CD4-positive, CD25-positive, alpha-beta regulatory T cell (primary cell): ENCODE measurements around the gene ZAR1. TPM values are rescaled to one million over a fixed set of nuclear protein-coding genes. Genes with fewer than 3 reads are reported as not detected.

ENCODE experiments used
- ATAC-seq, 2 donors: fragments of 150-1000 bp; cut with Tn5 transposase; one replicate each; pipeline ENCODE4 v1.10.0; 2021; ENCODE audit warnings: low read depth in 2 of 2, moderate number of reproducible peaks in 2 of 2, moderate library complexity in 1 of 2
- DNase-seq, 3 donors: peaks; one replicate each; pipeline versions ENCODE4 v3.0.0 to v3.0.0-alpha.2; 2012 to 2022; ENCODE audit warnings: mixed read lengths in 1 of 3
- H3K27ac ChIP-seq: one replicate; pipeline ENCODE4 v1.7.0; 2013; ENCODE audit warnings: mild to moderate bottlenecking, low read length; ENCODE audit not compliant: insufficient read depth, poor library complexity, severe bottlenecking
- H3K27me3 ChIP-seq: one replicate; pipeline ENCODE4 v1.7.0; 2013; ENCODE audit warnings: low read length; ENCODE audit not compliant: control insufficient read depth, insufficient read depth
- H3K36me3 ChIP-seq: one replicate; pipeline ENCODE4 v1.7.0; 2013; ENCODE audit warnings: mild to moderate bottlenecking, low read length, moderate library complexity; ENCODE audit not compliant: control insufficient read depth, insufficient read depth
- H3K4me1 ChIP-seq: 2 replicates; pipeline ENCODE4 v1.7.0; 2013; ENCODE audit warnings: mild to moderate bottlenecking, low read length; ENCODE audit not compliant: insufficient read depth, control insufficient read depth, poor library complexity, severe bottlenecking
- H3K4me3 ChIP-seq: one replicate; pipeline ENCODE4 v1.7.0; 2013; ENCODE audit warnings: low read depth, mild to moderate bottlenecking, low read length, moderate library complexity
- H3K9me3 ChIP-seq, 2 experiments: 1 replicate in 1 of 2; 2 replicates in 1 of 2; pipeline ENCODE4 v1.7.0; 2013; ENCODE audit warnings: low read length in 2 of 2, mild to moderate bottlenecking in 1 of 2, moderate library complexity in 1 of 2; ENCODE audit not compliant: control insufficient read depth in 2 of 2
- H3K27ac Mint-ChIP-seq, 3 donors: one replicate each; pipeline ENCODE4 v1.8.0; 2020 to 2022; ENCODE audit warnings: mild to moderate bottlenecking in 3 of 3, mixed read lengths in 3 of 3, moderate library complexity in 2 of 3
- H3K27me3 Mint-ChIP-seq: one replicate; pipeline ENCODE4 v1.8.0; 2022; ENCODE audit warnings: mild to moderate bottlenecking, mixed read lengths
- H3K36me3 Mint-ChIP-seq: one replicate; pipeline ENCODE4 v1.8.0; 2020; ENCODE audit warnings: mixed read lengths
- H3K4me1 Mint-ChIP-seq, 4 donors: one replicate each; pipeline ENCODE4 v1.8.0; 2020 to 2022; ENCODE audit warnings: mixed read lengths in 4 of 4, mild to moderate bottlenecking in 1 of 4
- H3K4me3 Mint-ChIP-seq, 4 donors: one replicate each; pipeline ENCODE4 v1.8.0; 2020 to 2022; ENCODE audit warnings: mild to moderate bottlenecking in 4 of 4, mixed read lengths in 4 of 4, moderate library complexity in 3 of 4
- H3K9me3 Mint-ChIP-seq, 7 donors: one replicate each; pipeline ENCODE4 v1.8.0; 2020 to 2022; ENCODE audit warnings: mixed read lengths in 7 of 7, mild to moderate bottlenecking in 3 of 7, moderate library complexity in 2 of 7
- polyA plus RNA-seq, 4 donors: library from polyadenylated mRNA; unstranded; fragments of 300-500 nt; fragmentation: Illumina TruSeq; gene quantifications; one replicate each; pipeline ENCODE4 v1.2.3, GENCODE V29; 2021
- total RNA-seq: library from RNA; stranded (reverse); gene quantifications from one replicate; pipeline ENCODE4 v1.2.3, GENCODE V29; 2022

The ZAR1 gene
- total and polyA plus RNA-seq, 5 donors from 2014 or later = not detected

DNA sequence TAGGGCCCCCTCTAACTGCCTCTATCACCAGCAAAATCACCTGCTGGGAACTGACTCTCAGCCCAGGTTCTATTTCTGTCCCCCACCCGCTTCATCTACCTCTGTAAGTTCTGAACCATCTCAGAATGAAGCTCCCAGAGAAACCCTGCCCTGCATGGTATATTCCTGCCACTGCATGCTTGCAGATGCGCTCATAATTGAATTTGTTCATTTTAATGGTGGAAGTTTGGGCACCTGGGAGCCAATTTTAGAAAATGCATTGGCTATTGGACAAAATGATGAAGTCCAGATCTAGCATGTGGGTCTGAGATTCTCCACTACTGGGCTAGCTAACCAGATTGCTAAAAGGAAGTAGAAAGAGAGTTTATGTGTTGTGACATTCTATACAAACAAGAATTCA, 35.5 kb upstream of the ZAR1 start:
- Histone ChIP-seq H3K9me3 (no peaks in the 10 kb centered on the region), H3K4me1 (no peaks in the 10 kb centered on the region), H3K27me3 (peaks cover 6% of the 10 kb centered on the region), H3K36me3 (no peaks in the 10 kb centered on the region), H3K4me3 (no peak overlapping the region), H3K27ac (no peak overlapping the region)
- Mint-ChIP-seq H3K4me1 (no peaks in the 10 kb centered on the region), H3K36me3 (no peaks in the 10 kb centered on the region), H3K9me3 (peaks cover 0 to 5% (median 0%) of the 10 kb centered on the region in 7 donors), H3K27ac (no peak overlapping the region), H3K27me3 (peaks cover 29% of the 10 kb centered on the region), H3K4me3 (no peak overlapping the region)
- no peak for DNase-seq
- no peak for ATAC-seq

DNA sequence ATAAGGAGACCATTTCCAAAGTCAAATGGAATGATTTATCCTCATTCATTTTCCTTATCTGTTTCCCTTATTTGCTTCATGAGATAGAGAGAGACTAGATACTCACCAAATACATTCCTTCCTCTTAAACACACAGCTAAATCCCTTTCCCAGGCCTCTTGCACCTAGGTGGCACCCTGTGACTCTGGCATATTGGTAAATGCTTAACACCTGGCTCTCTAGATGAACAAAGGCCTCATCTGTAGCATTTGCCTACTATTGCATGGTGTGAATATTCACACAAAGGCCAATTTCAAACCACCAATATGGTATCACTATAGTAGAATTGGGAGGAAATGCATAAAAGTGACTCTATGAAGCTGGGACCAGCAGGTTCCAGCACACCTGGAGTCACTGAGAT, 29.1 kb upstream of the ZAR1 start:
- no peak overlapping the region for H3K4me3 ChIP-seq
- Mint-ChIP-seq H3K27ac (no peak overlapping the region), H3K4me1 (no peaks in the 10 kb centered on the region), H3K4me3 (no peak overlapping the region), H3K27me3 (peaks cover 13% of the 10 kb centered on the region), H3K36me3 (no peaks in the 10 kb centered on the region), H3K9me3 (peaks cover 0 to 12% (median 2%) of the 10 kb centered on the region in 7 donors)
- ATAC-seq (no peak), DNase-seq (no peak)
- peaks cover 2% of the 10 kb centered on the region for H3K27me3 ChIP-seq
- H3K27ac ChIP-seq = no peak overlapping the region
- H3K9me3 ChIP-seq = no peaks in the 10 kb centered on the region
- H3K4me1 ChIP-seq = no peaks in the 10 kb centered on the region
- no peaks in the 10 kb centered on the region for H3K36me3 ChIP-seq

DNA sequence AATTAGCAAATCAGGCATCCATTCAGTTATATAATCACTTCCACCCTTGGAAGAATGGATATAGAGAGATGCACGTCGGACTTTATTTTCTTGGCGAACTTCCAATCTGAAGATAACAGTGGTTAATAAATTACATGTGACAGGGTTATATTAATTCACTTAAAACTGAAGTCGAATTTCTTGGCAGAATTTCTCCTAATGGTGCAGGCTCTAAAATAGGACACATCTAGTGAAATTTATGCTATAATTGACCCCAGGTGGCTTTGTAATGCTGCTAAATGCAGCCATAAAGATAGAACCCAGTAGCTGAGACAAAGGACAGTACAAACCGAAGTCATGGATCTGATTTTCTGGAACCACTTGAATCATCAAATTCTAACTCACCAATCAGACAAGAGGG, 27.7 kb upstream of the ZAR1 start:
- Mint-ChIP-seq H3K36me3 (no peaks in the 10 kb centered on the region), H3K9me3 (peaks cover 0 to 8% (median 2%) of the 10 kb centered on the region in 7 donors), H3K4me3 (no peak overlapping the region), H3K27ac (no peak overlapping the region), H3K27me3 (peaks cover 4% of the 10 kb centered on the region), H3K4me1 (no peaks in the 10 kb centered on the region)
- Histone ChIP-seq H3K9me3 (no peaks in the 10 kb centered on the region), H3K27me3 (peaks cover 2% of the 10 kb centered on the region), H3K4me3 (no peak overlapping the region), H3K27ac (no peak overlapping the region), H3K4me1 (no peaks in the 10 kb centered on the region), H3K36me3 (no peaks in the 10 kb centered on the region)
- no peak for DNase-seq
- no peak for ATAC-seq

DNA sequence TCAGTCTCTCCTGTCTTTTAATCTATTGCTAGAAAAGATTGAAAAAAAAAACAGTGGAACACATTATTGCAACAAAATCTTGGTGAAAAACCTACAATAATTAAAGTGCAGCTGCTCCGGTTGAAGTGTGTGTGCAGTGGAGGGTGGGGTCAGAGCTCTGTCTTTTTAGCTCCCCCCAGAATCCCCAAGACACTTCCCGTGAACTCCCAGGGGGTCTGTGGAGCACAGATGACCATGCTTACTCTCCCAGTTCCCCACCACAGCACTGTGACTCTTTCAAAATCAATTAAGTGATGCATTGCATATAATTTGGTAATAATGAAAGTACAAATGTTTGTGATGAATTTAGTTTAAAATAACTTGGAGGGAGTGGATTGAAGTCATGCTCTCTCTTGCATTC, 22.6 kb upstream of the ZAR1 start:
- Mint-ChIP-seq H3K27me3 (peaks cover 10% of the 10 kb centered on the region), H3K4me1 (no peaks in the 10 kb centered on the region), H3K9me3 (peaks cover 0 to 8% (median 1%) of the 10 kb centered on the region in 7 donors), H3K27ac (no peak overlapping the region), H3K36me3 (no peaks in the 10 kb centered on the region), H3K4me3 (no peak overlapping the region)
- ATAC-seq (no peak), DNase-seq (no peak)
- Histone ChIP-seq H3K4me1 (no peaks in the 10 kb centered on the region), H3K27ac (no peak overlapping the region), H3K36me3 (no peaks in the 10 kb centered on the region), H3K27me3 (no peaks in the 10 kb centered on the region), H3K9me3 (no peaks in the 10 kb centered on the region), H3K4me3 (no peak overlapping the region)

DNA sequence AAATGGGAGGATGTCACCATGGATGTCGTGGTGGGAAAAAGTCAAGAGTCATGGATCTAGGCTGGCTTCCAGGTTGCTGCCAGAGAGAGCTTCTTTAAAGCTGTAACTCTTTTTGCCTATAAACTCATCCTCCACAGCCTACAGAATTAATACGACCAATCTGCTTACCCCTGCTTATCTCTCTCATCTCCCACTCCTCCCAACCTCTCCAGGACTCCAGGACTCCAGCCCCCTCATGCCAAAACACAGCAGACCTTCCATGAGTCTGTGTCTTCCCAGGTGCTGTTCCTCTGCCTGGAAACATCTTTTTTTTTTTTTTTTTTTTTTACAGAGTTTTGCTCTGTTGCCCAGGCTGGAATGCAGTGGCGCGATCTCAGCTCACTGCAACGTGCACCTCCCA, 22.2 kb upstream of the ZAR1 start:
- H3K4me1 ChIP-seq = no peaks in the 10 kb centered on the region
- no peak for DNase-seq
- ATAC-seq = no peak
- no peaks in the 10 kb centered on the region for H3K27me3 ChIP-seq
- no peaks in the 10 kb centered on the region for H3K4me1 Mint-ChIP-seq
- H3K27ac ChIP-seq = no peak overlapping the region
- no peaks in the 10 kb centered on the region for H3K36me3 Mint-ChIP-seq
- no peaks in the 10 kb centered on the region for H3K36me3 ChIP-seq
- no peak overlapping the region for H3K27ac Mint-ChIP-seq
- peaks cover 0 to 8% (median 1%) of the 10 kb centered on the region in 7 donors for H3K9me3 Mint-ChIP-seq
- H3K9me3 ChIP-seq = no peaks in the 10 kb centered on the region
- no peak overlapping the region for H3K4me3 ChIP-seq
- H3K27me3 Mint-ChIP-seq = peaks cover 14% of the 10 kb centered on the region
- H3K4me3 Mint-ChIP-seq = no peak overlapping the region

DNA sequence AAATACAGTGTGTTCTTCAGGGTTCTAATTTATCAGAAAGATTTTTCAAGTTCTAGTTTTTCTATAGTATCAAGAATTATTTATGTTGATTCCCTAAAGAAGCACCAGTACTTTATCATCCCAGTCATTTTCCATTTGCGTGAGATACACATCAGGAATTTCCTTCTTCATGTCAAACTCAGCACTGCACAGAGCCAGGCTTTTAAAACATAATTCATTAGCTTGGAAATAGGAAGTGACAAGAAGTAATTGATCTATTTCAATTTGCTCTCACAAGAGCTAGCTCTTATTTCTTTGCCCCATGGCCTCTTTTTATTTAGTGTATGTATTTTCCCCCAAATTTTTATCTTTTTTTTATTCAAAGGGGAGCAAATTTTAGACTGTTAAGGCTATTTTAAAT, 19.9 kb upstream of the ZAR1 start:
- Histone ChIP-seq H3K9me3 (no peaks in the 10 kb centered on the region), H3K27ac (no peak overlapping the region), H3K27me3 (peaks cover 4% of the 10 kb centered on the region), H3K36me3 (no peaks in the 10 kb centered on the region), H3K4me1 (no peaks in the 10 kb centered on the region), H3K4me3 (no peak overlapping the region)
- ATAC-seq (no peak), DNase-seq (no peak)
- H3K27me3 Mint-ChIP-seq = peaks cover 18% of the 10 kb centered on the region
- no peak overlapping the region for H3K27ac Mint-ChIP-seq
- no peak overlapping the region for H3K4me3 Mint-ChIP-seq
- no peaks in the 10 kb centered on the region for H3K4me1 Mint-ChIP-seq
- H3K9me3 Mint-ChIP-seq = peaks cover 0 to 1% (median 0%) of the 10 kb centered on the region in 7 donors
- H3K36me3 Mint-ChIP-seq = no peaks in the 10 kb centered on the region

DNA sequence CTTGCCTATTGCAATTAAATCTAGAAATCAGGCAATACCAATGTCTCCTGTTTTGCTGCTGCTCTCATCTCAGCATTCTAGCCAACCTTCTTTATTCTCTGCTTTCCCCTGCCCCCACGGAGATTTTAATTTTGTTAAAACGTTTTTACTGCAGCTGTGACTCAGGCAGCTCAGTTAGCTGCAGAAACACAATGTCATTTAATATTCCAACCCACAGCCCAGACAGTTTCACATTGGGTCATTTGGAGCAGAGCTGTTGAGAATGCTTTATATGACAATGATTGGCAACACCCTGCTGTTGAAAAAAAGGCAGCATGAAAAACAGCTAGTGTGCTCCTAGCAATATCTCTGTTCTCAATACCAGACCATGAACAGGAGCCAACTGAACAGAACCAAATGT, 19.5 kb upstream of the ZAR1 start:
- no peak overlapping the region for H3K4me3 Mint-ChIP-seq
- Histone ChIP-seq H3K27me3 (peaks cover 4% of the 10 kb centered on the region), H3K27ac (no peak overlapping the region), H3K4me3 (no peak overlapping the region), H3K4me1 (no peaks in the 10 kb centered on the region), H3K36me3 (no peaks in the 10 kb centered on the region), H3K9me3 (no peaks in the 10 kb centered on the region)
- H3K4me1 Mint-ChIP-seq = no peaks in the 10 kb centered on the region
- no peaks in the 10 kb centered on the region for H3K36me3 Mint-ChIP-seq
- no peak for ATAC-seq
- peaks cover 18% of the 10 kb centered on the region for H3K27me3 Mint-ChIP-seq
- no peak for DNase-seq
- H3K9me3 Mint-ChIP-seq = peaks cover 0 to 1% (median 0%) of the 10 kb centered on the region in 7 donors
- H3K27ac Mint-ChIP-seq = no peak overlapping the region

DNA sequence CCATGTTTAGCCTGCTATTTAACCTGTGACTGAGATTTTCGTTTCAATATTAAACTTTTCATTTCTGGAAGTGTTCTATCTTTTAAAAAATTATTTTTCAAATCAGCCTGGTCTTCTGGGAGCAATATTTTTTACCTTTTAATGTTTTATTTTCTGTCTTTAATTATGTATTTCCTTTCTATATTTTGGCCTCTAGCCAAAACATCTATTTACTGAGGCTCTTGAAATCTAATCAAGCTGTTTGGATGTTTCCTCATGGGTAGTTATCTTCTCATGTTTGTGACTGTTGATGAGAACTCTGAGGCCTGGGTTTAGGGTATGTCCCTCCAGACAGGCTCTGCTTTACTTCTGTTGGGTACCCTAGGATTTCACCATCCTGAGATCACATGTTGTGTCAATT, 17.3 kb upstream of the ZAR1 start:
- no peaks in the 10 kb centered on the region for H3K36me3 ChIP-seq
- H3K27ac Mint-ChIP-seq = no peak overlapping the region
- no peaks in the 10 kb centered on the region for H3K4me1 Mint-ChIP-seq
- H3K27me3 Mint-ChIP-seq = peaks cover 23% of the 10 kb centered on the region
- no peak overlapping the region for H3K27ac ChIP-seq
- peak overlapping the region in 1 of 4 donors; percentile 2 for H3K4me3 Mint-ChIP-seq
- H3K36me3 Mint-ChIP-seq = no peaks in the 10 kb centered on the region
- H3K9me3 ChIP-seq = no peaks in the 10 kb centered on the region
- H3K4me1 ChIP-seq = no peaks in the 10 kb centered on the region
- H3K4me3 ChIP-seq = no peak overlapping the region
- H3K27me3 ChIP-seq = peaks cover 4% of the 10 kb centered on the region
- H3K9me3 Mint-ChIP-seq = peaks cover 0 to 1% (median 0%) of the 10 kb centered on the region in 7 donors
- ATAC-seq (no peak), DNase-seq (no peak)
